Stomach (tissue), 9 donors: ENCODE measurements around the gene C10orf90. TPM values are rescaled to one million over a fixed set of nuclear protein-coding genes. Genes with fewer than 3 reads are reported as not detected.

ENCODE experiments used
- DNase-seq, 2 donors: peaks; one replicate each; pipeline versions ENCODE4 v3.0.0 to v3.0.0-alpha.2; 2013 to 2019
- H3K27ac ChIP-seq, 5 donors: fragments of 200-600 bp in 4 of 5; sonication (generic) in 4 of 5; one replicate each; pipeline ENCODE4 v1.5.1; 2013 to 2019; ENCODE audit warnings: mild to moderate bottlenecking in 1 of 5, moderate library complexity in 1 of 5
- H3K27me3 ChIP-seq, 3 donors: fragments of 200-600 bp; sonication (generic); one replicate each; pipeline ENCODE4 v1.5.1; 2017 to 2019; ENCODE audit warnings: mixed run types in 1 of 3
- H3K36me3 ChIP-seq, 4 donors: fragments of 200-600 bp; sonication (generic); 1 replicate in 3 of 4; 2 replicates in 1 of 4; pipeline ENCODE4 v1.5.1; 2016 to 2019
- H3K4me1 ChIP-seq, 4 donors: fragments of 200-600 bp; sonication (generic); one replicate each; pipeline ENCODE4 v1.5.1; 2016 to 2019
- H3K4me3 ChIP-seq, 4 donors: fragments of 200-600 bp; sonication (generic) in 3 of 4; one replicate each; pipeline ENCODE4 v1.5.1; 2016 to 2019; ENCODE audit warnings: mild to moderate bottlenecking in 1 of 4
- H3K9me3 ChIP-seq, 4 donors: fragments of 200-600 bp; sonication (generic); one replicate each; pipeline ENCODE4 v1.5.1; 2016 to 2019
- EP300 ChIP-seq: sonication (generic); formaldehyde crosslinking; IDR thresholded peaks from one replicate; pipeline ENCODE4 v1.6.1; 2017; ENCODE audit warnings: antibody characterized with exemption
- POLR2A ChIP-seq, 4 donors: fragments of 450-650 bp; IDR thresholded peaks; one replicate each; pipeline ENCODE4 v1.6.1; 2016; ENCODE audit warnings: antibody characterized with exemption in 4 of 4, control low read depth in 2 of 4, mild to moderate bottlenecking in 1 of 4, moderate library complexity in 1 of 4
- POLR2AphosphoS5 ChIP-seq, 3 donors: sonication (generic); formaldehyde crosslinking; IDR thresholded peaks; one replicate each; pipeline ENCODE4 v1.6.1; 2016; ENCODE audit warnings: antibody characterized with exemption in 3 of 3
- WGBS, 5 donors: extraction: QIAGEN DNeasy Blood & Tissue Kit in 3 of 5; methylation state at CpG; one replicate each; pipeline versions ENCODE4 v1.1.5 to v1.1.7; 2013 to 2018; 5-methylcytosine and 5-hydroxymethylcytosine counted together
- intact Hi-C: fragments of 100-400 bp; cut with DNase I; formaldehyde crosslinking; loops from one replicate; pipeline ENCODE4 v1.15.1; 2023; ENCODE audit warnings: low total_unique reads
- polyA plus RNA-seq, 3 donors: library from polyadenylated mRNA; stranded (reverse); fragments of 200-250 nt; gene quantifications; one replicate each; pipeline ENCODE4 v1.2.3, GENCODE V29; 2013
- total RNA-seq, 5 donors: library from RNA; depleted of rRNA; stranded (reverse); fragments of >200 nt; gene quantifications; one replicate each; pipeline versions ENCODE4 v1.1.0 to v1.2.3, GENCODE V29; 2014 to 2016
- TF ChIP-seq, protein P1 (sequence below), 7 experiments: fragments of 450-650 bp in 4 of 7; fragments of 200-600 bp in 3 of 7; sonication (generic) in 3 of 7; IDR thresholded peaks; one replicate each; pipeline ENCODE4 v1.5.1; 2016 to 2019; ENCODE audit warnings: antibody characterized with exemption in 7 of 7, control low read depth in 2 of 7, mild to moderate bottlenecking in 1 of 7
- donor health status: healthy with polysubstance abuse.
- donor health status: Bipolar disorder and iron deficiency.
- donor health status: healthy.

C10orf90 gene
- total and polyA plus RNA-seq, 8 donors, result not detected

DNA sequence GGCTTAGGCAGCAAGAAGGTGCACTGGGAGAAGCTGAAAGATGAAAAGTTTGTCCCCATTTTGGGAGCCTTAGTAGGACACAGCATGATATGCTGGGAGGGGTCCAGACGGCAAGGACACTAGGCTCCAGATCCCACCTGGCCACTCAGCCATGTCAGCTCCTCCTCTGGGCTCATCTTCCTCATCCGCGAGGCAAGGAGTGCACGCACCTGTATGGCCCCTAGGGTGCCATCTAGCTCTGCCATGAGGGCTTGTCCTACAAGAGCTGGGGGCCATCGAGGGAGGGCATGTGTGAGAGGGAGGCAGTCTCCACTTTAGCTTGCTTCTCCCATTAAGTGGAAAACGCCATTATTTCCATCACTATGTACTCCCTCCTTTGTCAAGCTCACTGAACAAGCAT, 146.0 kb downstream of the C10orf90 start:
- WGBS, 5 donors, result 62 to 82% (median 75%) methylated on average over 6 of the region's 6 CpGs
- TF ChIP-seq POLR2AphosphoS5 (IDR thresholded peaks at IDR 0.05), result no peak
- TF ChIP-seq, protein P1, sequence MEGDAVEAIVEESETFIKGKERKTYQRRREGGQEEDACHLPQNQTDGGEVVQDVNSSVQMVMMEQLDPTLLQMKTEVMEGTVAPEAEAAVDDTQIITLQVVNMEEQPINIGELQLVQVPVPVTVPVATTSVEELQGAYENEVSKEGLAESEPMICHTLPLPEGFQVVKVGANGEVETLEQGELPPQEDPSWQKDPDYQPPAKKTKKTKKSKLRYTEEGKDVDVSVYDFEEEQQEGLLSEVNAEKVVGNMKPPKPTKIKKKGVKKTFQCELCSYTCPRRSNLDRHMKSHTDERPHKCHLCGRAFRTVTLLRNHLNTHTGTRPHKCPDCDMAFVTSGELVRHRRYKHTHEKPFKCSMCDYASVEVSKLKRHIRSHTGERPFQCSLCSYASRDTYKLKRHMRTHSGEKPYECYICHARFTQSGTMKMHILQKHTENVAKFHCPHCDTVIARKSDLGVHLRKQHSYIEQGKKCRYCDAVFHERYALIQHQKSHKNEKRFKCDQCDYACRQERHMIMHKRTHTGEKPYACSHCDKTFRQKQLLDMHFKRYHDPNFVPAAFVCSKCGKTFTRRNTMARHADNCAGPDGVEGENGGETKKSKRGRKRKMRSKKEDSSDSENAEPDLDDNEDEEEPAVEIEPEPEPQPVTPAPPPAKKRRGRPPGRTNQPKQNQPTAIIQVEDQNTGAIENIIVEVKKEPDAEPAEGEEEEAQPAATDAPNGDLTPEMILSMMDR (IDR thresholded peaks at IDR 0.05), result no peak
- no peak for TF ChIP-seq EP300
- TF ChIP-seq POLR2A (IDR thresholded peaks at IDR 0.05), result no peak

DNA sequence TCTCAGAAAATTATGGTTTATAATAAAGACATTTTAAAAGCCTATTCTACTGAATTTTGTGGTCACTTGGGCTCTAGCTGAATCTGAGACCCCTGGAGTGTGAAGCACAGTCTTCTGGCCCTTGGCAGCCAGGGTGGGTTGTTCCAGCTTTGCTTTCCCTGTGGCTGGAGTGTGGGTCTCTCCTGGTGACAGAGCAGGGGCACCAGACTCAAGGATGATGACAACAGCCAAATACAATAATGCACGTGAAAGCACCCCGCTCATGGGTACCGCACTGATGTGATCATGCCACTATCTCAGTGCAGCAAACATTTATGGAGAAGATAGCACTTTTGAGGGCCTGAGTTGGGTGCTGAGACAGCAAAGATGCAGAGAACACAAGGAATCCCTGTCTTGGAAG, 147.4 kb downstream of the C10orf90 start:
- 57 to 82% (median 78%) methylated on average over 3 of the region's 3 CpGs for WGBS, 5 donors
- intact Hi-C loops, result no loop called here

More for the DNA sequence above, 146.0 kb downstream of the C10orf90 start:
- Histone ChIP-seq H3K27ac (no peak overlapping the region), H3K27me3 (peaks cover 0 to 16% (median 0%) of the 10 kb centered on the region in 3 donors), H3K9me3 (no peaks in the 10 kb centered on the region), H3K36me3 (no peaks in the 10 kb centered on the region), H3K4me3 (no peak overlapping the region), H3K4me1 (no peaks in the 10 kb centered on the region)
- no peak for DNase-seq
- intact Hi-C loops, result no loop called here

DNA sequence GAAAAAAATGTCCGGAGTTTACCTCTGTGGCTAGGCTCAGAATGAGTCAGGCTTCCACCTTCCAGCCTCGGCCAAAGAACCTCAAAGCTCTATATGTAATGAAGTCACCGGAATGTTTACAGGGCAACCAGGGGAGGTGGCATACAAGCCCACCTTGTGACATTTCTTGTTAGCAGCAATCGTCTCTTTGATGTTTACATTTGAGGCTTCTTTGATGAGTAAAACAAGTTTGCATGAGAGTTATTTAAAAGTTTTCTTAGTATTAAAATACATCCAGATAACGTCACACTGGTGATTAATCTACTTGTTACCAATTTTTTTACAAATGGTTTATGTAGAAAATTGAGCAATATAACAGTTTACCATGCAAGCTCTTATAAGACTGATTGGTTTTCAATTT, 149.1 kb downstream of the C10orf90 start:
- 47 to 55% (median 51%) methylated on average over 5 of the region's 5 CpGs for WGBS, 5 donors
- Histone ChIP-seq H3K4me1 (no peaks in the 10 kb centered on the region), H3K9me3 (no peaks in the 10 kb centered on the region), H3K4me3 (no peak overlapping the region), H3K27ac (no peak overlapping the region), H3K27me3 (peaks cover 0 to 16% (median 0%) of the 10 kb centered on the region in 3 donors), H3K36me3 (no peaks in the 10 kb centered on the region)
- no peak for DNase-seq
- TF ChIP-seq POLR2AphosphoS5 (IDR thresholded peaks at IDR 0.05) (no peak), EP300 (no peak), POLR2A (IDR thresholded peaks at IDR 0.05) (no peak)
- TF ChIP-seq, protein P1 (IDR thresholded peaks at IDR 0.05), result no peak
- intact Hi-C loops, result no loop called here

More for the DNA sequence above, 147.4 kb downstream of the C10orf90 start:
- peaks cover 0 to 16% (median 0%) of the 10 kb centered on the region in 3 donors for H3K27me3 ChIP-seq
- TF ChIP-seq POLR2AphosphoS5 (IDR thresholded peaks at IDR 0.05) (no peak), EP300 (no peak), POLR2A (IDR thresholded peaks at IDR 0.05) (no peak)
- TF ChIP-seq, protein P1 (IDR thresholded peaks at IDR 0.05), result no peak
- H3K4me3 ChIP-seq, result no peak overlapping the region
- H3K36me3 ChIP-seq, result no peaks in the 10 kb centered on the region
- no peaks in the 10 kb centered on the region for H3K4me1 ChIP-seq
- no peak overlapping the region for H3K27ac ChIP-seq
- no peak for DNase-seq
- H3K9me3 ChIP-seq, result no peaks in the 10 kb centered on the region

DNA sequence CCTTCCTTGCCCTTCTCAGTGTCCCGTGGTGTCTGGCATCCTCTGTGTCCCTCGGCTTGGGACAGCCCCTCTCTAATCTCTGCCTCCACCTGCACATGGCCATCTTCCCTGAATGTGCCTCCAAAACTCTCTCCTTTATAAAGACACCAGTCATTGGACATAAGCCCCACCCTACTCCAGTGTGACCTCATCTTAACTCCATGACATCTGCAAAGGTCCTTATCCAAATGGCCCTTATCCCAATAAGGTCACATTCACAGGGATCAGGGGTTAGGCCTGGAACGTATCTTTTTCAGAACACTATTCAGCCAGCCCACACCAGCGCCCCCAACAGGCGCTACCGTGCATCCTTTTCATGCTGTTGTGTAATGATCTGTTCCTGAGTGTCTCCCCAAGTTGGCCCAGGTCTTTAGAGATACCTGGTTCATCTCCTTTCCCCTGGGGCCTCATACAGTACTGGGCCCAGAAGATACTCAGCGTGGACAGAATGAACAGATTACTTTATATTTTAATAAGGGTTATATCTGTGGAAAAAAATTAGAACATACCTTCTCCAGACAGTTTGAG, 149.7 kb downstream of the C10orf90 start:
- no peak for DNase-seq
- H3K4me1 ChIP-seq, result no peaks in the 10 kb centered on the region
- no peaks in the 10 kb centered on the region for H3K36me3 ChIP-seq
- WGBS, 5 donors, result 70 to 85% (median 76%) methylated on average over 7 of the region's 7 CpGs
- H3K4me3 ChIP-seq, result no peak overlapping the region
- TF ChIP-seq POLR2A (IDR thresholded peaks at IDR 0.05), result no peak
- no peak for TF ChIP-seq POLR2AphosphoS5 (IDR thresholded peaks at IDR 0.05)
- H3K27ac ChIP-seq, result no peak overlapping the region
- H3K27me3 ChIP-seq, result peaks cover 0 to 16% (median 0%) of the 10 kb centered on the region in 3 donors
- H3K9me3 ChIP-seq, result no peaks in the 10 kb centered on the region
- intact Hi-C loops, result no loop called here

DNA sequence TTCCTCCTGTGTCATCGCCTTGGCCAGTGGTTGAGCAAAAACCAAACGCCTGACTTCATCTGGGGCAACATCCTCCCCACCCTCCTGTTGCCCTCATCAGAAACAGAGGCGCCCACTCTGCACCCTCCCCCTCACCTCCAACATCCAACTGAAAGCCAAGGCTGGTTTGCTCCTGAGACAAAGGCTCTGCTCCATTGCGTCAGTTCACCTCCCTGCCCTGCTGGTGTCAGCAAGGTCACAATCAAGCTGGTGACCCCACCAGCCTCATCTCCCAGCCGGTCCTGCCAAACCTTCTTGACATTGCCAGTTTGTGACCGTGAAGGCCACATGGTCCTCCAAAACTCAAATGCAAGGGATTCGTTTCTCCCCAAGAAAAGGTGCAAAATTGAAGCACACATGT, 150.5 kb downstream of the C10orf90 start:
- peaks cover 0 to 8% (median 0%) of the 10 kb centered on the region in 3 donors for H3K27me3 ChIP-seq
- WGBS, 5 donors, result 81 to 90% (median 86%) methylated on average over 7 of the region's 7 CpGs
- H3K4me3 ChIP-seq, result no peak overlapping the region
- TF ChIP-seq POLR2AphosphoS5 (IDR thresholded peaks at IDR 0.05) (no peak), POLR2A (IDR thresholded peaks at IDR 0.05) (no peak)
- TF ChIP-seq, protein P1 (IDR thresholded peaks at IDR 0.05), result no peak
- DNase-seq, result no peak
- H3K9me3 ChIP-seq, result no peaks in the 10 kb centered on the region
- H3K36me3 ChIP-seq, result no peaks in the 10 kb centered on the region
- H3K4me1 ChIP-seq, result no peaks in the 10 kb centered on the region
- no peak overlapping the region for H3K27ac ChIP-seq
- intact Hi-C loops, result no loop called here
